Measurements from ENCODE around the gene IZUMO1. TPM values are rescaled to one million over a fixed set of nuclear protein-coding genes. Genes with fewer than 3 reads are reported as not detected.
A peak's percentile ranks its signal among the peaks of the same experiment; 100 is the strongest.
"Not testable (repeated sequence)": the region's sequence is repeated elsewhere in the genome, so short reads cannot be mapped to it uniquely, and the experiment has no call there.

Gene IZUMO1
- total RNA-seq, 1 donor from 2014 or later, result 0.26 TPM

- no peak for TF ChIP-seq CTCF (IDR thresholded peaks at IDR 0.05; ENCODE audit: insufficient read depth, low read length, severe bottlenecking)
- no peaks in the 10 kb centered on the region for H3K36me3 ChIP-seq (ENCODE audit: control insufficient read depth, insufficient read depth, low read length)
- H3K4me3 ChIP-seq (ENCODE audit: low read depth, low read length), result no peak overlapping the region
- no peak for FAIRE-seq
- DNase-seq (ENCODE audit: low read depth), result peak; percentile 48
- H3K27me3 ChIP-seq (ENCODE audit: control insufficient read depth, insufficient read depth, low read length), result no peaks in the 10 kb centered on the region
Measured at GRCh38 chr19:48770734-48771472, 24.2 kb upstream of the IZUMO1 start.

GRCh38 chr19:48770266-48770665 lies 23.6 kb upstream of the IZUMO1 start:
- H3K27me3 ChIP-seq (ENCODE audit: control insufficient read depth, insufficient read depth, low read length), result no peaks in the 10 kb centered on the region
- TF ChIP-seq CTCF (IDR thresholded peaks at IDR 0.05; ENCODE audit: insufficient read depth, low read length, severe bottlenecking), result no peak
- H3K36me3 ChIP-seq (ENCODE audit: control insufficient read depth, insufficient read depth, low read length), result no peaks in the 10 kb centered on the region
- no peak overlapping the region for H3K4me3 ChIP-seq (ENCODE audit: low read depth, low read length)
- FAIRE-seq, result no peak
- peak; percentile 35 for DNase-seq (ENCODE audit: low read depth)

- no peak for DNase-seq (ENCODE audit: low read depth)
- Histone ChIP-seq H3K36me3 (ENCODE audit: control insufficient read depth, insufficient read depth, low read length) (no peaks in the 10 kb centered on the region), H3K4me3 (ENCODE audit: low read depth, low read length) (no peak overlapping the region), H3K27me3 (ENCODE audit: control insufficient read depth, insufficient read depth, low read length) (no peaks in the 10 kb centered on the region)
- TF ChIP-seq CTCF (IDR thresholded peaks at IDR 0.05; ENCODE audit: insufficient read depth, low read length, severe bottlenecking), result no peak
- no peak for FAIRE-seq
Measured at GRCh38 chr19:48768994-48769713, 22.4 kb upstream of the IZUMO1 start.

- not testable (repeated sequence) for FAIRE-seq; H3K4me3 ChIP-seq (ENCODE audit: low read depth, low read length); DNase-seq (ENCODE audit: low read depth); H3K27me3 ChIP-seq (ENCODE audit: control insufficient read depth, insufficient read depth, low read length); H3K36me3 ChIP-seq (ENCODE audit: control insufficient read depth, insufficient read depth, low read length)
Measured at GRCh38 chr19:48768171-48768753, 21.6 kb upstream of the IZUMO1 start.

GRCh38 chr19:48765816-48766215 lies 19.1 kb upstream of the IZUMO1 start:
- not testable (repeated sequence) for H3K27me3 ChIP-seq (ENCODE audit: control insufficient read depth, insufficient read depth, low read length); DNase-seq (ENCODE audit: low read depth); H3K36me3 ChIP-seq (ENCODE audit: control insufficient read depth, insufficient read depth, low read length); FAIRE-seq; H3K4me3 ChIP-seq (ENCODE audit: low read depth, low read length)

GRCh38 chr19:48760504-48761205 lies 13.9 kb upstream of the IZUMO1 start:
- Histone ChIP-seq H3K27me3 (ENCODE audit: control insufficient read depth, insufficient read depth, low read length) (peaks cover 1% of the 10 kb centered on the region), H3K36me3 (ENCODE audit: control insufficient read depth, insufficient read depth, low read length) (no peaks in the 10 kb centered on the region), H3K4me3 (ENCODE audit: low read depth, low read length) (no peak overlapping the region)
- no peak for FAIRE-seq
- DNase-seq (ENCODE audit: low read depth), result peak; percentile 19
- TF ChIP-seq CTCF (IDR thresholded peaks at IDR 0.05; ENCODE audit: insufficient read depth, low read length, severe bottlenecking), result no peak
